NCI-H1436 (cell line): ENCODE results near the gene EEF1AKMT4.
A peak's percentile ranks its signal among the peaks of the same experiment; 100 is the strongest.
"Not testable (repeated sequence)": the region's sequence is repeated elsewhere in the genome, so short reads cannot be mapped to it uniquely, and the experiment has no call there.

Source experiments
- DNase-seq: peaks from one replicate; lab custom pipeline; 2025; lab: John Stamatoyannopoulos, UW

The EEF1AKMT4 gene

DNA sequence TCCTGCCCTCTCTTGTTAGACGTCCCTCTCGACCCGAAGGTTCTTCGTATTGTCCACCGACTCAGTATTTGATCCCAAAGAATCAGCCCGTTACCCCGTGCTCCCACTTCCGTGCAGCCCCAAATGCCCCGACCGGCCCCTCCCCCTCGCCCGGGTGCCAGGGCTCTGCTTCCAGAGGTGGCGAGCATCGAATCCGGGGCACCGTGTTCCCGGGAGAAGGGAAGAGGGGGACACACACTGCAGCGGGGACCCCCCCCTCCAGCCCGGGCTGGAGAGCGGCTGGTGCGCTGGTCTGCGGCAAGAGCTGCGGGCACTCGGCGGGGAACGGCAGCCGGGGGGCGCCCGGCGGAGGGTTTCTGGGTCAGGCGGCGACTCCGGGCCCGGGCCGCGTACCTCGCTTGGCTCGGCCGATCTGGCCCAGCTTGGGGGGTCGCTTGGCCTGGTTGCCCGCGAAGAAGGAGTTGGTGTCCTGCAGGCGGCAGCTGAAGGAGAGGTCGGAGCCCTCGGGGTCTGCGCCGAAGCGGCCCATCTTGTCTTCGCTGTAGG lies 11.3 kb downstream of the EEF1AKMT4 start:
- DNase-seq, result no peak

GRCh38 chr3:184261270-184261853 lies 11.9 kb downstream of the EEF1AKMT4 start, which contains the start of gene CAMK2N2:
Gene CAMK2N2 (minus strand): TSS chr3:184261553. CDS start chr3:184261285, 268 bp downstream.
- DNase-seq, result peak; percentile 92

- DNase-seq, result peak; percentile 76
These were observed 12.6 kb downstream of the EEF1AKMT4 start for GRCh38 chr3:184261854-184262763.

DNA sequence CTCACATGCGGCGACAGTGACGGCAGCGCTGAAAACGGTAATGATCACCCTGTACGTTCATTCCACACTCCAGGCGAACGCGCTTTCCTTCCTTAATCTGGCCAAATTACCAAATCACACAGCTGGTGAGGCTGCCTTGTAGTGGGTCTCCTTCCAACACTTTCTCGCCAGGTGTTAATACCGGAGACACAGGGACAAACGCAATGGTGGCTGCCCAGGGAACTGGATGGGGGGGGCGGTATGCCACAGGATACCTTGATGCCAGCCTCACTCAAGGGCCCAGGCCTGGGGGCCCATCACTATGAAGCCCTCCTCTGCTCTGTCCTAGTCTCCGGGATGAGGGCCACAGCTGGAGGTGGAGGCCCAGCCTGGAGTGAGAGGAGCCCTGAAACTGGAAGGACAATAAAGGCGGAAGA lies 13.3 kb downstream of the EEF1AKMT4 start:
- no peak for DNase-seq

GRCh38 chr3:184267249-184267648 lies 17.8 kb downstream of the EEF1AKMT4 start:
- DNase-seq, result not testable (repeated sequence)

GRCh38 chr3:184272269-184272668 lies 22.8 kb downstream of the EEF1AKMT4 start:
- no peak for DNase-seq

GRCh38 chr3:184275381-184275701 lies 25.9 kb downstream of the EEF1AKMT4 start:
- DNase-seq, result no peak

GRCh38 chr3:184275961-184276910 lies 26.8 kb downstream of the EEF1AKMT4 start, which contains the start of gene ECE2:
Gene ECE2 (plus strand): TSS chr3:184276022. CDS start chr3:184276154, 132 bp downstream.
- DNase-seq, result no peak

DNA sequence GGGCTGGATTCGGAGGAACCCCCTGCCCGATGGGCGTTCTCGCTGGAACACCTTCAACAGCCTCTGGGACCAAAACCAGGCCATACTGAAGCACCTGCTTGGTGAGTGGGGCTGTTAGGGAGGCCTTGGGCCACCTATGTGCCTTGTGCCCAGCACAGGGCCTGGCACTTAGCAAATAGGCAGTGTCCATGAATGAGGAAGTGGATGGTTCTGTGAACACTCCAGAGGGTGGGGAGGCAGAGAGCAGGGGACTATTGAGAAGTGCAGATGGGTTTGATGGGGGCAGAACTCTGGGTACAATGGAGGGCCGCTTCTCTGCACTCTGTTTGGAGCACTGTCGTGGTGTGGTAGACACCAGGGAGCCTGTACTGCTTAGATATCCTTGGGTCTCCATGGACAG lies 27.9 kb downstream of the EEF1AKMT4 start:
- no peak for DNase-seq

DNA sequence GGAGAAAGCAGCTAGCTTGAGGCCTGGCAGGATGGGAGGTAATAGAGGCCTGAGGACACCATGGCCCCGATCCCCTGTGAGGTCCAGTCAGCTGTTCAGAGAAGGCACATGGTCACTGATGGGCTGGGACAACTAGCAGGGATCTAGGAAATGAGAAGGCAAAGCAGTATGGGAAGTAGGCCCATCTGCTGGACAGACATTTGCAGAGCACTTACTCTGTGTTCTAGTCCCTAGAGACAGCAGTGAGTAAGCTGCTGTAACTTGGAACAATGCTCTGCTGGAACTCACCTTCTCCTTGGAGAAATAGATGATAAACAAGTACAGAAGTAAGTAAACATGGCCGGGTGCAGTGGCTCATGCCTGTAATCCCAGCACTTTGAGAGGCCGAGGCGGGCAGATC lies 33.5 kb downstream of the EEF1AKMT4 start:
- no peak for DNase-seq

DNA sequence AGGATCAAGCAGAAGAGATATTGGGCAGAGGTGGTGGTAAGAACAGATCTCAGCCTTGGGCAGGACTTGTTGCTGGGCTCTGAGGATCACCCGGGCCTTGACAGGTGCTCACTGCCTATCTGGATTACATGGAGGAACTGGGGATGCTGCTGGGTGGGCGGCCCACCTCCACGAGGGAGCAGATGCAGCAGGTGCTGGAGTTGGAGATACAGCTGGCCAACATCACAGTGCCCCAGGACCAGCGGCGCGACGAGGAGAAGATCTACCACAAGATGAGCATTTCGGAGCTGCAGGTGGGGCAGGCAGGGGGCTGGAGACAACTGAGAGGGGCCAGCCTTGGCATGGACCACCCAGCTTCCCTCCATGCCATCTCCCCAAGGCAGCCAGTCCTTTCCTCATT lies 34.2 kb downstream of the EEF1AKMT4 start:
- DNase-seq, result no peak

DNA sequence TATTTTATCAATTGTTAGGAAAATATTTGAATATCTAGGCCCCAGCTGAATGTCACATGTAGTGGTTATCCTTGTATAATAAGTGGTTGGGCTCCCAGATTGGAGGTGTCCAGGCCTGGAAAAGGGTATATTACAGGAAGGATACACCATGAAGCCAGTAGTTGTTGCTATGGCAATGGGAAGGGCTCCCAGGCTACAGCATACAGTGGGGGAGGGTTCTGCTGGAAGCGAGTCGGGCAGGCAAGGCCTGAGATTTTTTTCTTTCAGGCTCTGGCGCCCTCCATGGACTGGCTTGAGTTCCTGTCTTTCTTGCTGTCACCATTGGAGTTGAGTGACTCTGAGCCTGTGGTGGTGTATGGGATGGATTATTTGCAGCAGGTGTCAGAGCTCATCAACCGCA lies 35.2 kb downstream of the EEF1AKMT4 start:
- DNase-seq, result peak; percentile 70

DNA sequence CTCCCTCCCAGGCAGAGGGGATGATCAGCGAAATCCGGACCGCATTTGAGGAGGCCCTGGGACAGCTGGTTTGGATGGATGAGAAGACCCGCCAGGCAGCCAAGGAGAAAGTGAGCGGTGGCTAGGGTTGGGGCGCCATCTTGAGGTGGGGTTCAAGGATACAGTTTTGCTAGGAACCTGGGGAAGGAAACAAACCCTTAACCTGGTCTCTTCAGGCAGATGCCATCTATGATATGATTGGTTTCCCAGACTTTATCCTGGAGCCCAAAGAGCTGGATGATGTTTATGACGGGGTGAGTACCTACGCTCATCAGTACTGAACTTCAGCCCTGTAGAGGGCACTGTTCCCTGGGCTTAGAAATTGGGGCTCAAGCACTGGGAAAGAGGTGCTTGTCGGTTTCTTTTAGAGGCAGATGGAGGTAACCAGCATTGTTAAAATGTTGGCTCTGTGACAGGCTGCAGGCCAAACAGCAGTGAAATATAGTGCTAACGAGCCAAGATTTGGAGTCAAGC lies 40.0 kb downstream of the EEF1AKMT4 start:
- DNase-seq, result peak; percentile 73

- DNase-seq, result no peak
These were observed 40.9 kb downstream of the EEF1AKMT4 start for GRCh38 chr3:184290331-184290730.

DNA sequence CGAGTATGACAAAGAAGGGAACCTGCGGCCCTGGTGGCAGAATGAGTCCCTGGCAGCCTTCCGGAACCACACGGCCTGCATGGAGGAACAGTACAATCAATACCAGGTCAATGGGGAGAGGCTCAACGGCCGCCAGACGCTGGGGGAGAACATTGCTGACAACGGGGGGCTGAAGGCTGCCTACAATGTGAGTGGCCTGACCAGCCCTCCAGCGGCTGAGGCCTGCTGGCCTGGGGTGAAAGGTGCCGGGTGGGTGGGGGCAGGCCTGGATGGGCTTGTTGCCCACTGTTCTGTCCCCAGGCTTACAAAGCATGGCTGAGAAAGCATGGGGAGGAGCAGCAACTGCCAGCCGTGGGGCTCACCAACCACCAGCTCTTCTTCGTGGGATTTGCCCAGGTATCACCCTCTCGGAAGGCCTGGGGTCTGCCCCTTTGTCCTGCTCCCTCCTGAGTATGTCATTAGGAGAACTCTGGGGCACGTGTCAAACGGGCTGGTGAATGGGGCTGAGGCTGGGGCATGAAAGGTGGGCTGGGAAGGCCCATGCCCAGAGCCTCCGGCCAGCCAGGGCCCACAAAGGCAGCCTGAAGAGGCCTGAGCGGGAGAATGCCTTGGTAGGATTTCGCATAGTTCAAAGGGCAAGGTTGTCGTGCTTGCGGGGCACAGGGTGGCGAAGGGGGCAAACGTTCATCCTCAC lies 41.7 kb downstream of the EEF1AKMT4 start:
- DNase-seq, result no peak

DNA sequence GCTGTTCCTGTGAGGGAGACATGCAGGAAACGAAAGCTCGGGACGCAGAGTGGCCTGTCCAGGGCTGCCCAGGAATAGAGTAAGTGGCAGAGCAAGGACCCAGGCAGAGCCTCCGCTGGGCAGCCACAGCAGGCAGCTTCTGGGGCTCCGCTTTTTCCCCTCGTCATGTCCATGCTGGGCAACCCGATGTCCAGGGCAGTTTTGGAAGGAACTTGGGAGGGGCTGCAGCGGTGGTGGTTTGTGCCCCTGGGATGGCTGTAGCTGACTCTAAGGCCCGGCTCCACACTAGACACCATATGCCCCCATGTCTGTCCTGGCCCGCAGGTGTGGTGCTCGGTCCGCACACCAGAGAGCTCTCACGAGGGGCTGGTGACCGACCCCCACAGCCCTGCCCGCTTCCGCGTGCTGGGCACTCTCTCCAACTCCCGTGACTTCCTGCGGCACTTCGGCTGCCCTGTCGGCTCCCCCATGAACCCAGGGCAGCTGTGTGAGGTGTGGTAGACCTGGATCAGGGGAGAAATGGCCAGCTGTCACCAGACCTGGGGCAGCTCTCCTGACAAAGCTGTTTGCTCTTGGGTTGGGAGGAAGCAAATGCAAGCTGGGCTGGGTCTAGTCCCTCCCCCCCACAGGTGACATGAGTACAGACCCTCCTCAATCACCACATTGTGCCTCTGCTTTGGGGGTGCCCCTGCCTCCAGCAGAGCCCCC lies 42.4 kb downstream of the EEF1AKMT4 start:
- no peak for DNase-seq

GRCh38 chr3:184295771-184296170 lies 46.3 kb downstream of the EEF1AKMT4 start:
- no peak for DNase-seq

GRCh38 chr3:184296616-184297015 lies 47.1 kb downstream of the EEF1AKMT4 start:
- DNase-seq, result no peak

DNA sequence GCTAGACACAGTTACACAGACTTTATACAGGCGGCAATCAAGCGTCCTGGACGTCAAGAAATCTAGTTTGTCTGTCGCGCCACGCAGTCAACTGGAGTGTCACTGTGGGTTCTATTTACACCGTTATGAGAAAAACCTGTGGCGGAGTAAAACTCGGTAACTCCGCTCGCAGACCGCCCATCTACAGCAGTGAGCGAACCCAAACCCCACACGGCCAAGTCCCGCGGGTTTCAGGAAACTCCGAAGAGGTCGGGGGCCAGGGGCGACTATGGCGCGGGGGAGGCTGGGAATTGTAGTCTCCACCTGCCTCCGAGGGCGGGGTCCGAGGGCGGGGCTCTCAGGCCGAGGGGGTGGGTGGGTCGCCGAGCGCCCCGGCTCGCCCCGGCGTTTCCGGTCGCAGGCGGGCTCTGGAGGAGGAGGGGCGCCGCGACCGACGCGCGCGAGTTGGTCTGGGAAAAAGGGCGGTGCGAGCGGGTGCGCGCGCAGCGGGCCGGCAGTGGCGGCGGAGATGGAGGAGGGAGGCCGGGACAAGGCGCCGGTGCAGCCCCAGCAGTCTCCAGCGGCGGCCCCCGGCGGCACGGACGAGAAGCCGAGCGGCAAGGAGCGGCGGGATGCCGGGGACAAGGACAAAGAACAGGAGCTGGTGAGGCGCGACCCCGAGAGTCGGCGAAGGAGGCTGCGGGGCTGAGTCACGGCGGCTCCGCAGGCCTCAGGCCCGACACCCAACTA lies 49.5 kb downstream of the EEF1AKMT4 start, which contains the start of gene PSMD2:
Gene PSMD2 (plus strand): TSS at position 483 of the 729 bp plus-strand sequence. CDS start 26 bp downstream, at position 509.
- peak; percentile 99 for DNase-seq
